ENCODE data around the gene CD320.
"Not testable (repeated sequence)": the region's sequence is repeated elsewhere in the genome, so short reads cannot be mapped to it uniquely, and the experiment has no call there.

The CD320 gene

GRCh38 chr19:8307965-8308866, at the start of gene CD320:
Gene CD320 (minus strand): TSS chr19:8308358. CDS start chr19:8308290, 68 bp downstream.
- peak; percentile 87 to 88 for DNase-seq

GRCh38 chr19:8357007-8357521, 48.9 kb upstream of the CD320 start:
- DNase-seq: no peak

- no peak for DNase-seq
Measured at GRCh38 chr19:8355631-8356402, 47.7 kb upstream of the CD320 start.

GRCh38 chr19:8352845-8353244, 44.7 kb upstream of the CD320 start:
- not testable (repeated sequence) for DNase-seq

DNA sequence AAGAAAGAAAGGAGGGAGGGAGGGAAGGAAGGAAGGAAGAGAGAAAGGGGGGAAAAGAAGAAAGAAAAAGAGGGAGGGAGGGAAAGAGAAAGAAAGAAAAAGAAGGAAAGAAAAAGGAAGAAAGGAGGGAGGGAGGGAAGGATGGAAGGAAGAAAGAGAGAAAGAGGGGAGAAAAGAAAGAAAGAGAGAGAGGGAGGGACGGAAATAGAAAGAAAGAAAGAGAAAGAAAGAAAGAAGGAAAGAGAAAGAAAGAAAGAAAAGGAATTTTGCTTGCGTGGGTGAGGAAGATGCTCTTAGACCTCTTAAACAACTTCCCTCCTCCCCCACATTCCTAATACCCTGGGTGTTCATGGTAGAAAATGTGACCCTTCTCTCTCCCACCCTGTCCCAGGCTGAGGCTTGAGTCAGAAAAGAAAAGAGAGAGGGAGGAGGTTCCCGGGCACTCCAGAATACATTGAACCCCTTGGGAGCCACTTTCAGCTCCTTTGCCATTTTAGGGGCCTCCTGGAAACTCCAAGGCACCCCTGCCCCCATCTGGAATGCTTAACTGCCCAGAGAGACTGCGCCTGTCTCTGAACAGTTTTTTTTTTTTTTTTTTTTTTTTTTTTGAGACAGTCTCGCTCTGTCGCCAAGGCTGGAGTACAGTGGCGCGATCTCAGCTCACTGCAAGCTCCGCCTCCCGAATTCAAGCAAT, 44.1 kb upstream of the CD320 start:
- no peak for DNase-seq

DNA sequence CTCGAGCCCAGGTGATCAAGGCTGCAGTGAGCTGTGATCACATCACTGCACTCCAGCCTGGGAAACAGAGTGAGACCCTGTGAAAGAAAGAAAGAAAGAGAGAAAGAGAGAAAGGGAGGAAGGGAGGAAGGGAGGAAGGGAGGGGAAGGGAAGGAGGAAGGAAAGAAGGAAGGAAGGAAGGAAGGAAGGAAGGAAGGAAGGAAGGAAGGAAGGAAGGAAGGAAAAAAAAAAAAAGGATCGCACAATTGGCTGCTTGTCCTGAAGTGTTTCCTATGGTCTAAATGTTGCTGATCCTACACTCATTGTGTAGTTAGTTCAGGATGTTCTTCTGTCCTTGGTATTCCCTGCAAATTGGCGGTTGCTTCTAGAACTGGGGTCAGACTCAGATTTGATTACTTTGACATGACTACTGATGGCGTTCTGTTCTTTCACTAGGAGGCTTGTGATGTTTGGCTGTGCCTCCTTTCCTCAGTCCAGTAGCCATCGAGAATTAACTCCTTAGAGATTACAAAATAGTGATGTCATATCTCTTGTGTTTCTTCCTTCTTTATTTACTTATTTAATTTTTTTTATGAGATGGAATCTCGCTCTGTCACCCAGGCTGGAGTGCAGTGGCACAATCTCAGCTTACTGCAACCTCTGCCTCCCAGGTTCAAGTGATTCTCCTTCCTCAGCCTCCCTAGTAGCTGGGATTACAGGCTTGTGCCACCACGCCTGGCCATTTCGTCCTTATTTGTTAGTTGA, 41.6 kb upstream of the CD320 start:
- DNase-seq: not testable (repeated sequence)

GRCh38 chr19:8343483-8343844, 35.3 kb upstream of the CD320 start:
- no peak for DNase-seq

- DNase-seq: peak; percentile 91 to 92
Measured at GRCh38 chr19:8342684-8343482, 34.7 kb upstream of the CD320 start, which contains the start of gene KANK3. Gene KANK3 (minus strand): TSS chr19:8343262. CDS start chr19:8337828, 5,434 bp downstream.

DNA sequence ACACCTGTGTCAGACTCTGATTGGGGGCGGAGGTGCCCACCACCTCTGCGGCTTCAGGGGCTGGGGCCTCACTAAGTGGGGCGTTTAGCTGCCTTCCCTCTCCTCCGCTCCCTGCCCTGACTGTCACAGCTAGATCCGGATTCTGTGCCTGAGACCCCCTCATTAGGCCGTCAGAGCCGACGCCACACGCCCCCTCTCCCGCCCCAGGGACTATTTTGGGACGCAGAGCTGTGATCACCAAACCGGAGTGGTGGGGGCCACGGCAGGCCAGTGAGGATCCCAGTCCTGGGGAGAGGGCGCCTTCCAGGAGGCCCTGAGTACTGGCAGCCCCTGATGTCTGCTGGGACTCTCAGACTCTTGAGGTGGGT, 34.1 kb upstream of the CD320 start:
- DNase-seq: no peak

DNA sequence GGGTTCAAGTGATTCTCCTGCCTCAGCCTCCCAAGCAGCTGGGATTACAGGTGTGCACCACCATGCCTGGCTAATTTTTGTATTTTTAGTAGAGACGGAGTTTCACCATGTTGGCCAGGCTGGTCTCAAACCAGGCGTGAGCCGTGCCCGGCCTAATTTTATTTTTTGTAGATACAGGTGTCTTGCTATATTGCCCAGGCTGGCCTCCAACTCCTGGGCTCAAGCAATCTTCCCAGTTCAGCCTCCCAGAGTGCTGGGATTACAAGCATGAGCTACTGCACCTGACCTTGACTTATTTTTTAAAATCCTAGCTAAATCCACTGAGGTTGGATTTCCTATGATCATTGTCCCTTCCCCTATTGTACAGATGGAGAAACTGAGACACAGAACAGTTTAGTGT, 33.3 kb upstream of the CD320 start:
- not testable (repeated sequence) for DNase-seq

DNA sequence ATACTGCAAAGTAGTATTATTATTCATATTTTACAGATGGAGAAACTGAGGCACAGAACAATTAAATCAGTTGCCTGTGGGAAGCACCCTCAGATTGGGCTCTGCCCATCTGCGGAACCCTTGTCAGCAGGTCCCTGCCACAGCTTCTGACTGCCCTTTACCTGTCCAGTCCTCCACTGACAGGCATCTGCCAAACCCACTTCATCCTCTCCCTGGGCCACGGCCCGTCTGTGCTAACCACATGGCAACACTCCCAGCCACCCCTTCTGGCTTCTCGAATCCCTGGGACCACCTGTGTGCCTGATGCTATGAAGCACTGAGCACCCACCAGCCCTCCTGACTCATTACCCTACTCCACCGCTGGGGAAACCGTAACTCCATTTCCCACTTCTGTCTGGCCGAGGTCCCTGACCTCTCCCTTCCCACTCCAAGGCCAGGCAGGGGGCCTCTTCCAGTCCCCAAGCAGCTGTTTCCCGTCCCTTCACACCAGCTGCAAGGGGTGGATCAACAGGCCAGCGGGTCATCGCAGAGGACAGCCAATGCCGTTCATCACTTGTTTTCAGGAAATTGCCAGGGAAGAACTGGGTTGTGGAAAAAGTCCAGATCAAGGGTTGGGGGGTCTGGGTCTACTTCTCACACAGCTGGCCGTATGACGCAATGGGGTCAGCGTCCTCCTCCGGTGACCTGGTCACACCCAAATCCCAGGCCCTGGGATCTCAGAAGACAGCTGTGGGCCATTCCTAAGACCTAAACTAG, 32.4 kb upstream of the CD320 start:
- no peak for DNase-seq

DNA sequence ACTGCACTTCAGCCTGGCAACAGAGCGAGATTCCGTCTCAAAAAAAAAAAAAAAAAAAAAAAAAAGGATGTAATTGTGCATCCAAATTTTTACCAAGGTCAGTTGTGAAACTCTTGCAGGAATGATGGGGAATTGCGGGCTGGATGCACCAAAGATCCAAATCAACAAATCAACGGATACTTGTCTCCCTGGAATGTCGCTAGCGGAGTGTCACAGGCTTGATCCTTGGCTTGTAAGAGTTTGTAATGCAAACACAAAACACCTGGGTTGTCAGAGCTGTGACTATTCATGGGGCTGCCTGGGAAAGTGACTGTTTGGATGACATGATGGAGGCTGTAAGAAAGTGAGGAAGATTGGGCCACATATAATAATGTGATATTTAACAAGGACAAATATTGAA, 30.7 kb upstream of the CD320 start:
- DNase-seq: no peak

DNA sequence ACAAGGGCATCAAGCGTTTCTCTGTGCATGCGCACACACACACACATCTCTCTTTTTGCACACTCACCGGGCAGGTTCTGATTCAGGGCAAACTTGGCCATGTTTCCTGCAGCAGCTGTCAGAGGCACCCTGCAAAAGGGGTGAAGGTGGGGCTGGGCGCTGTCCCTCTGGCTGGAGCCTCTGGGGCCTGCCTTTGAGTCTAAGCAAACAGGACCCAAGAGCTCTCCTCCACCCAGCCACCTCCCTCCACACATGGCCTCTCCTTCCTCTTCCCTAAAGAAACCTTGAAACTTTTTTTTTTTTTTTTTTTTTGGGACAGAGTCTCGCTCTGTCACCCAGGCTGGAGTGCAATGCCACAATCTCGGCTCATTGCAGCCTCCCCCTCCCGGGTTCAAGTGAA, 29.6 kb upstream of the CD320 start:
- DNase-seq: no peak

DNA sequence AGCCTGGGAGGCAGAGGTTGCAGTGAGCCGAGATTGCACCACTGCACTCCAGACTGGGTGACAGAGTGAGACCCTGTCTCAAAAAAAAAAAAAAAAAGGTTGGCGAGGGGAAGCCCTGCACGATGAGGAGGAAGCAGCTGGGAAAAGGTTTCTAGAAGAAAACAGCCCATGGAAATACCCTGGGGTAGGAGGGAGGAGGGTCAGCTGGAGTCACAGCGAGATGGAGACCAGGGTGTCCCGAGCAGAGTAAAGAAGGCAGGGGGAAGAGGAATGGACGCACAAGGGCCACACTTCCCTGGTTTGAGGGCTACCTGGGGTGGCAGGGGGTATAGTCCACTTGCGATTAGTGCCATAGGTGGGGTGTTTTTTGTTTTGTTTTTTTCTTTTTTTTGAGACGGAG, 28.5 kb upstream of the CD320 start:
- no peak for DNase-seq

DNA sequence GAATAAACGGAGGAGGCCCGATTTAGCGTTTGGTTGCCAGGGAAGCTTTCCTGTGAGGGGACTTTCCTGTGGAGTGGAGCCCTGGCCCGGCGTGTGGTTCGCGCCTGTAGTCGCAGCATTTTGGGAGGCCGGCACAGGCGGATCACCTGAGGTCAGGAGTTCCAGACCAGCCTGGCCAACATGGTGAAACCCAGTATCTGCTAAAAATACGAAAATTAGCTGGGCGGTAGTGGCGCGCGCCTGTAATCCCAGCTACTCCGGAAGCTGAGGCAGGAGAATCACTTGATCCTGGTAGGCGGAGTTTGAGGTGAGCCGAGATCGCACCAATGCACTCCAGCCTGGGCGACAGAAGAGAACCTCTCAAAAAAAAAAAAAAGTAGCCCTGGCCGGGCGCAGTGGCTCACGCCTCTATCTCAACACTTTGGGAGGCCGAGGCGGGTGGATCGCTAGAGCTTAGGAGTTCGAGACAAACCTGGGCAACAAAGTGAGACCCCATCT, 28.0 kb upstream of the CD320 start:
- DNase-seq: no peak

DNA sequence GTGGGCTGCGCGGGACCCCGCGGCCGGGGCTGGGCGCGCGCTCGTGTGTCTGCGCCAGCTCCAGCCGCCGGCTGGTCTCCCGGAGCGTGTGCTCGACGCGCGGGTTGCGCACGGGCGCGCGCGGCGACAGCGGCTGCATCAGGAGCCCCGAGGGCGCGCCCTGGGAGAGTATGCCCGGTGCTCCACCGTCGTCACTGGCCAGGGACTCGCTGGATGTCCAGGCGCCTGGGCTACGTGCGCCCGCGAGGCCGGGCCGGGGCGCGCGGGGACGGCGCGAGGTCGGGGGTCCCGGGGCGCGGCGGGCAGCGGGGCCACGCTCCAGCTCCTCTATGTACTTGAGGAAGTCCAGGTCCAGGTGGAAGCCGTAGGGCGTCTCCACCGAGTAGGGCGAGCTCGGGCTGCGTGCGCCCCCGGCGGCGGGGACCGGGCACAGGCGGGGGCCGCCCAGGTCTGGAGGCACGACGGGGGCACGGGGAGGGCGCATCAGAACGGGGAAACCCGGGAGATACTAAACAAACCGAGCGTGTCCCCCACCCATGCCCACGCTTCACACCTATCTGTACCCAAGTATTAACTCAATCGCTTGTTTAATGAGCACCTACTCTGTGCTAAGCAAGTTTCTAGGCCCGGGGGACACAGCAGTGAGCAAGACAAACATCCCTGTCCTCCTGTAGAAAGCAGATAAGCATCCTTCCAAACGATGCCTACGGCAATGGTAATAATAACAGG, 27.3 kb upstream of the CD320 start:
- no peak for DNase-seq

DNA sequence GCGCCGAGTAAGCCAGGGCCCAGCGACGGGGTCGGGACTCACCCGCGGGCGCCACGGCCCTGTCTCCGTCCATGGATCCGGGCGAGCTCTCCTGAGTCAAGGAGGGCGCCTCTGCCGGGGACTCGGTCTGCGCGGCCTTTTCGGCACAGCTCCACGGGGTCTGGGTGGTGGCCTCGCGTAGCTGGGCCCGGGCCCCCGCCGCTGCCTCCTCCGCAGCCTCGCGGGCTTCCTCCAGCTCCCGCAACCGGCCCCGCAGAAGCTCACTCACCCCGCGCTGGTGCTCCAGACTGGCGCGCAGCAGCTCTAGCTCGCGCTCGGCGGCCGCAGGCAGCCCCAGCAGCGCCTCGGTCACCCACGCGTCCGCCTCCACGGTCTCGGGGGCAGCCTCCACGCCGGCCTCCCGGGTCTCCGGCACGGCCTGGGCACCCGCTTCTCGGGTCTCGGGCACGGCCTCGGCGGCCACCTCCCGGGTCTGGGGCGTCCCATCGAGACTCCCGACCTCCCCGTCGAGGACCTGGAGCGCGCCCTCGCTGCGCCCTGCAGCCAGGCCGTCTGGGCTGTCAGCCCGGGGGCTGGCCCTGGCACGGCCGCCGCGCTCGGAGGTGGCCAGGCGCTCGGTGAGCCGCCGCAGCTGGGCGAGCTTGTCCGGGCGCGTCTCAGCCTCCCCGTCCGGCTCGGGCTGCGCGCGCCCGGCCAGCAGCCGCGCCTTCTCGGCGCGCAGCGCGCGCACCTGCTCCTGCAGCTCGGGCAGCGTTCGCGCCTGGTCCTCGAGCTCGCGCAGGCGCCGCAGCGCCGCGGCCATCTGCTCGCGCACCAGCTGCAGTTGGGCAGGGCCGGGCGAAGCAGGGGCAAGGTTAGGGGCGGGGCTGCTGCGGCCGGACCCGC, 26.5 kb upstream of the CD320 start:
- DNase-seq: peak; percentile 26 to 48

DNA sequence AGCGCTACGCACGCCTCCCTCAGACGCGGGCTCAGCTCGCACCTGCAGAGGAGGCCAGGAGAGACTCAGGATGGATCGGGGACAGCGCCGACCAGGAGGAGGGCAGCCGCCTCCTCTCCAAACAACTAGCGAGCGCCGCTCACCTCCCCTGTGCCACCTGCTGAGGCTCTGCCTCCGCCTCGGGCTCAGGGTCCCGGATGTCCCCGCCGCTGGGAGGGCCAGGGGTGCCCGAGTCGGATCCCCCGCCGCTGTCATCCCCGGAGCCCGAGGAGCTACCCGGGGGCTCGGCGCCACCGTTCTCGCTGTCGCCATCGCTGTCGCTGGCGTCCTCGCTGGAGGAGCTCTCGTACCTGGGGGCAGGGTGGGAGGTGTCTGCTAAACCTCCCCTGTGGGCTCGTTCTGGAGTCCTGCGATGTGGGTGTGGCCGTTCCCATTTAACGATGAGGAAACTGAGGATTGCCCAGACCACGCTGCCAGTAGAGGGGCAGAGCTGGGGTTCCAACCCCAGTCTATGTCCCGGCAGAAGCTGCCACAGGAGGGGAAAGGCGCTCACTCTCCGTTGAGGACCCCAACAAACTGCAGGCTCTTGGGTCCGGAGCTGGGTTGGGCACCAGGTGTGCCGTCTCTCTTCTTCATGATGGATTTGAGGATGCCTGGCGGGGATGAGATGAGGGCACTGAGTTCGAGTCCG, 25.8 kb upstream of the CD320 start:
- no peak for DNase-seq

Measured in Kasumi-1 (cell line).